ENCODE measurements around the gene EFHB. TPM values are rescaled to one million over a fixed set of nuclear protein-coding genes. Genes with fewer than 3 reads are reported as not detected.
"Not testable (repeated sequence)": the region's sequence is repeated elsewhere in the genome, so short reads cannot be mapped to it uniquely, and the experiment has no call there.

Gene EFHB
- total RNA-seq, 6 experiments from 2014 or later, result 0.40 to 1.2 (median 0.59) TPM; not detected in 1

GRCh38 chr3:19881036-19881435 is 53.0 kb downstream of the EFHB start:
- H3K27me3 Mint-ChIP-seq (ENCODE audit: insufficient read depth), result peaks cover 7% of the 10 kb centered on the region; the same call in 1 of the 2 replicates
- no peak for TF ChIP-seq CTCF (IDR thresholded peaks at IDR 0.05)
- H3K4me1 Mint-ChIP-seq (ENCODE audit: low read depth), result peaks cover 10% of the 10 kb centered on the region; the same call in 1 of the 2 replicates
- H3K27ac Mint-ChIP-seq, result no peak overlapping the region
- H3K4me3 Mint-ChIP-seq, result no peak overlapping the region
- no peak for DNase-seq
- H3K9me3 Mint-ChIP-seq, result no peaks in the 10 kb centered on the region
- H3K36me3 Mint-ChIP-seq (ENCODE audit: low read depth), result no peaks in the 10 kb centered on the region

- DNase-seq, result no peak
- TF ChIP-seq CTCF (IDR thresholded peaks at IDR 0.05), result no peak
- Mint-ChIP-seq H3K4me1 (ENCODE audit: low read depth) (no peaks in the 10 kb centered on the region), H3K27ac (no peak overlapping the region), H3K36me3 (ENCODE audit: low read depth) (no peaks in the 10 kb centered on the region), H3K27me3 (ENCODE audit: insufficient read depth) (peaks cover 12% of the 10 kb centered on the region), H3K4me3 (no peak overlapping the region), H3K9me3 (no peaks in the 10 kb centered on the region)
These were observed 56.4 kb downstream of the EFHB start for GRCh38 chr3:19877656-19878055.

DNA sequence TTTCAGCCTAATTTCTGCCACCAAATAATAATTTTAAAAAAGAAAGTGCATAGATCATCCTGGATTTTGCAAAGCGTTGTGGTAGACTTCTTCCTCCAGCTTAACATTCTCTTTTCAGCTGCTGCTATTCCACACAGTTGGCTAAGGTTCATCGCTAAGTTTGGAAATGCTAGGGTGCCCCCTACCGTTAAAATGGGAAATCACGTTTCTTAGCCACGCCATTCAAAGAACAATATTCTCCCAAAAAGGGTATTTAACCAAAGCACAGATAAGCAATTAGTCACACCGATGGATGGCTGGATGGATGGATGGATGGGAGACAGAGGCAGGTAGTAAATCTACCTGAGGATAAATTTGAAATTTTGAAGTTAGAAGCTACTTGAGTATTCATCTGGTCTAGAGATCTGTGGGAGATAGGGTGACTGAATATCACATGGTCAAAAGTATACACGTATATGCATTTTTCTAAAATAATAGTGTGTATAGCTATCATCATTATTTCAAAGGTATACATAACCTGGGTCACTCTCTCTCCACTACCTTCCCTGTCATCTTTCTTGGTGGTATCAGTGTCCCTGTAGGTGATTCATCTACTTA is 67.2 kb downstream of the EFHB start:
- peak; percentile 86 for TF ChIP-seq CTCF (IDR thresholded peaks at IDR 0.05)
- Mint-ChIP-seq H3K36me3 (ENCODE audit: low read depth) (no peaks in the 10 kb centered on the region), H3K27ac (no peak overlapping the region), H3K9me3 (no peaks in the 10 kb centered on the region), H3K4me1 (ENCODE audit: low read depth) (no peaks in the 10 kb centered on the region), H3K4me3 (no peak overlapping the region), H3K27me3 (ENCODE audit: insufficient read depth) (no peaks in the 10 kb centered on the region; the same call in 1 of the 2 replicates)
- peak; percentile 44 for DNase-seq

DNA sequence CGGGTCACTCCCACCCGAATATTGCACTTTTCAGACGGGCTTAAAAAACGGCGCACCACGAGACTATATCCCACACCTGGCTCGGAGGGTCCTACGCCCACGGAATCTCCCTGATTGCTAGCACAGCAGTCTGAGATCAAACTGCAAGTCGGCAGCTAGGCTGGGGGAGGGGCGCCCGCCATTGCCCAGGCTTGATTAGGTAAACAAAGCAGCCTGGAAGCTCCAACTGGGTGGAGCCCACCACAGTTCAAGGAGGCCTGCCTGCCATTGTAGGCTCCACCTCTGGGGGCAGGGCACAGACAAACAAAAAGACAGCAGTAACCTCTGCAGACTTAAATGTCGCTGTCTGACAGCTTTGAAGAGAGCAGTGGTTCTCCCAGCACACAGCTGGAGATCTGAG is 78.7 kb downstream of the EFHB start:
- not testable (repeated sequence) for H3K27me3 Mint-ChIP-seq (ENCODE audit: insufficient read depth); H3K36me3 Mint-ChIP-seq (ENCODE audit: low read depth); H3K4me1 Mint-ChIP-seq (ENCODE audit: low read depth); H3K9me3 Mint-ChIP-seq; H3K4me3 Mint-ChIP-seq; DNase-seq; H3K27ac Mint-ChIP-seq

- H3K36me3 Mint-ChIP-seq (ENCODE audit: low read depth); DNase-seq; H3K4me3 Mint-ChIP-seq; H3K4me1 Mint-ChIP-seq (ENCODE audit: low read depth); H3K27ac Mint-ChIP-seq; H3K27me3 Mint-ChIP-seq (ENCODE audit: insufficient read depth): not testable (repeated sequence)
- peaks cover 19% of the 10 kb centered on the region for H3K9me3 Mint-ChIP-seq
These were observed 87.4 kb downstream of the EFHB start for GRCh38 chr3:19846609-19847008.

Other genes with a start within 250 kb of the EFHB start
- 10 to 100 TPM; 56.7 to 71.1 (median 66.0) TPM for gene RAB5A, start 12.9 kb upstream of the EFHB start, total RNA-seq (2021; fragmentation: NEBNext Ultra II Directional; extraction: Animal tissue kit (Norgen Biotek cat#: 25700))
- not detected for gene PP2D1, start 78.0 kb upstream of the EFHB start, total RNA-seq (2021; fragmentation: NEBNext Ultra II Directional; extraction: Animal tissue kit (Norgen Biotek cat#: 25700))
- 10 to 100 TPM in 4 of 6 experiments, 1 to 10 TPM in 2; 8.3 to 17.3 (median 12.5) TPM for gene KAT2B, start 106.2 kb upstream of the EFHB start, total RNA-seq (2021; fragmentation: NEBNext Ultra II Directional; extraction: Animal tissue kit (Norgen Biotek cat#: 25700))